ENCODE data around the gene TK1. TPM values are rescaled to one million over a fixed set of nuclear protein-coding genes. Genes with fewer than 3 reads are reported as not detected.
"Not testable (repeated sequence)": the region's sequence is repeated elsewhere in the genome, so short reads cannot be mapped to it uniquely, and the experiment has no call there.

TK1 gene
- total RNA-seq, 1 donor from 2014 or later: 65.9 TPM

DNA sequence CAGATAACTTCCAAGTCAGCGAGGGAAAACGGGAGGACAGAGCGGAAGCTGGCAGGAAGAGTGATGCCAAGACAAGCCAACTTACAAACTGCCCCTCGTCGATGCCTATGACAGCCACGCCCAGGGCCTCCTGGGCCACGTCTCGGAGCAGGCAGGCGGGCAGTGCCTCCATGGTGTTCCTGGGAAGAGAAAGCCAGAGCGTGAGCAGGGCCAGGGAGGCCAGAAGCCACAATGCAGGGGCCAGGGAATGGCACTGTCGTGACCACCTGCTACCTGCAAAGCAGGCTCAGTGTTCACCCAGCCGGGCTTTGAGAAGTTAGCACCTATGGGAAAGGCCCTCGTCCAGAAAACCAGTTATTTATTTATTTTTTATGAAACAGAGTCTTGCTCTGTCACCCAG is 4.3 kb downstream of the TK1 start:
- Mint-ChIP-seq H3K27me3 (ENCODE audit: low read depth) (no peaks in the 10 kb centered on the region), H3K9me3 (no peaks in the 10 kb centered on the region), H3K4me1 (ENCODE audit: low read depth) (peaks cover 30% of the 10 kb centered on the region), H3K27ac (no peak overlapping the region), H3K36me3 (ENCODE audit: low read depth) (peaks cover 51% of the 10 kb centered on the region), H3K4me3 (ENCODE audit: low read depth) (no peak overlapping the region)
- intact Hi-C loops (cut with micrococcal nuclease): no loop called here
- DNase-seq (ENCODE audit: low spot score): no peak

- intact Hi-C loops (cut with micrococcal nuclease): no loop called here
- Mint-ChIP-seq H3K4me1 (ENCODE audit: low read depth) (peaks cover 30% of the 10 kb centered on the region), H3K36me3 (ENCODE audit: low read depth) (peaks cover 48% of the 10 kb centered on the region), H3K4me3 (ENCODE audit: low read depth) (no peak overlapping the region), H3K27ac (peak overlapping the region; percentile 43), H3K9me3 (no peaks in the 10 kb centered on the region), H3K27me3 (ENCODE audit: low read depth) (no peaks in the 10 kb centered on the region)
- no peak for DNase-seq (ENCODE audit: low spot score)
Measured at GRCh38 chr17:78180508-78180907, 6.3 kb downstream of the TK1 start.

DNA sequence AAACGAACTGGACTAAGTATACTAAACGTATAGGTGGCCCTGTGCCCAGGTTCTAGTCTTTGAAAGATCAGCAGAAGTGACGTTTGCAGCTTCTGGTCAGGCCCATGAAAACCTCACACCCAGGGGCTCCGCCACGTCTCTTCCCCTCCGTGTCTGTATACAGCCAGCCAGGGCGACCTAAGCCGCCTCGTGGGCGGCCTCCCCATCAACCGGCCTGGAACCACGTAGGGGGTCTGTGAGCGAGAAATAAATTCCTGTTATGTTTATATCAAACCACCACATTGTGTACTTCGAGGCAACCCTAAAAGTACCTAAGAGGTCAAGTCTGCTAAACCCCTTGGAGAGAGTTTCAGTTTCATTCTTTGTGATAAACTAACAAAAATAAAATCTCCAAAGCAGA is 6.8 kb downstream of the TK1 start:
- H3K36me3 Mint-ChIP-seq (ENCODE audit: low read depth): peaks cover 47% of the 10 kb centered on the region
- intact Hi-C loops (cut with micrococcal nuclease): no loop called here
- H3K27me3 Mint-ChIP-seq (ENCODE audit: low read depth): no peaks in the 10 kb centered on the region
- H3K4me1 Mint-ChIP-seq (ENCODE audit: low read depth): peaks cover 26% of the 10 kb centered on the region
- H3K27ac Mint-ChIP-seq: peak overlapping the region; percentile 43
- DNase-seq (ENCODE audit: low spot score): no peak
- H3K9me3 Mint-ChIP-seq: no peaks in the 10 kb centered on the region
- no peak overlapping the region for H3K4me3 Mint-ChIP-seq (ENCODE audit: low read depth)

DNA sequence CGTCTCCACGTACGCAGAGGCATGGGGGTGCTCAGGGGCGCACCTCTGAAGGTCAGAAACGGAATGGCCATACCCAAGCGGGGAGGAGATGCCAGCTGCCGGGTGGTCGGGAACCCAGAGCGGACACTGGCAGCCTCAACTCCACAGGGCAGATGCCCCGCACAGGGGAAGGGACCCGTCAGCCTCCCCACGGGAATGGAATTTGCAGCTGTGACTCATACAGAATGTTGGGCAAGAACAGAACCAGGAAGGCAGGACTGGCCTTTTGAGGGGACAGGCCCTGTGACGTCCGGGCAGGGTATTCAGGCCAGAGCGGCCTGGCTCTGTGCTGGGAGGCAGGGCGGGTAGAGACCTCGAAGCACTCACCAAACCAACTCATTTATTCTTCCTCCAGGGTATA is 7.5 kb downstream of the TK1 start:
- H3K4me1 Mint-ChIP-seq (ENCODE audit: low read depth): peaks cover 21% of the 10 kb centered on the region
- intact Hi-C loops (cut with micrococcal nuclease): loop anchor here (5.0 kb wide), 1 partner anchor 47 kb away; the partner anchor contains the start of gene TMC8
- DNase-seq (ENCODE audit: low spot score): no peak
- H3K9me3 Mint-ChIP-seq: no peaks in the 10 kb centered on the region
- no peaks in the 10 kb centered on the region for H3K27me3 Mint-ChIP-seq (ENCODE audit: low read depth)
- no peak overlapping the region for H3K4me3 Mint-ChIP-seq (ENCODE audit: low read depth)
- no peak overlapping the region for H3K27ac Mint-ChIP-seq
- H3K36me3 Mint-ChIP-seq (ENCODE audit: low read depth): peaks cover 45% of the 10 kb centered on the region

- peak; percentile 72 for DNase-seq (ENCODE audit: low spot score)
- peaks cover 56% of the 10 kb centered on the region for H3K36me3 Mint-ChIP-seq (ENCODE audit: low read depth)
- H3K9me3 Mint-ChIP-seq: no peaks in the 10 kb centered on the region
- H3K4me3 Mint-ChIP-seq (ENCODE audit: low read depth): no peak overlapping the region
- H3K4me1 Mint-ChIP-seq (ENCODE audit: low read depth): peaks cover 38% of the 10 kb centered on the region
- no peaks in the 10 kb centered on the region for H3K27me3 Mint-ChIP-seq (ENCODE audit: low read depth)
- intact Hi-C loops (cut with micrococcal nuclease): loop anchor here (2.0 to 5.0 kb wide), 3 partner anchors 44 to 92 kb away; partner anchors contain the start of gene TMC8
- no peak overlapping the region for H3K27ac Mint-ChIP-seq
Measured at GRCh38 chr17:78176548-78177025, 10.3 kb downstream of the TK1 start.

DNA sequence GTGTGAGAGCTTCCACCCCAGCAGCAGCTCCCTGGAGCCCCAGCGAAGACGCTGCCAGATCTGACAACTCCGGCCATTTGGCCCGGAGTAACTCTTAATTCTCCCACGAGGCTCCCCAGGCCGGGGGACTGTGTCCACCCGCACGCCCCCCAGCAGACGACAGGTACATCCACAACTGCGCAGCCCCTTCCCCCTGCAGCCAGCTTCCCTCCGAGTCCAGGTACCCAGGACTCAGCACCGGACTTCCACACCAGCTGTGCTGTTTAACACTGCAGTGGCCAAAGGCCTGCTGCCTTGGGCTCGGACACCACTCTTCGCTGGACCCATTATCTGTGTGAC is 11.2 kb downstream of the TK1 start:
- Mint-ChIP-seq H3K9me3 (no peaks in the 10 kb centered on the region), H3K27me3 (ENCODE audit: low read depth) (no peaks in the 10 kb centered on the region), H3K36me3 (ENCODE audit: low read depth) (peaks cover 56% of the 10 kb centered on the region), H3K4me3 (ENCODE audit: low read depth) (no peak overlapping the region), H3K4me1 (ENCODE audit: low read depth) (peaks cover 38% of the 10 kb centered on the region), H3K27ac (no peak overlapping the region)
- intact Hi-C loops (cut with micrococcal nuclease): loop anchor here (5.0 kb wide), 1 partner anchor 43 kb away; the partner anchor contains the start of gene TMC8
- no peak for DNase-seq (ENCODE audit: low spot score)

GRCh38 chr17:78174870-78175642 is 11.8 kb downstream of the TK1 start:
- Mint-ChIP-seq H3K9me3 (no peaks in the 10 kb centered on the region), H3K4me1 (ENCODE audit: low read depth) (peaks cover 32% of the 10 kb centered on the region), H3K36me3 (ENCODE audit: low read depth) (peaks cover 52% of the 10 kb centered on the region), H3K4me3 (ENCODE audit: low read depth) (no peak overlapping the region), H3K27me3 (ENCODE audit: low read depth) (no peaks in the 10 kb centered on the region), H3K27ac (no peak overlapping the region)
- intact Hi-C loops (cut with micrococcal nuclease): loop anchor here (5.0 kb wide), 1 partner anchor 43 kb away; the partner anchor contains the start of gene TMC8
- no peak for DNase-seq (ENCODE audit: low spot score)

DNA sequence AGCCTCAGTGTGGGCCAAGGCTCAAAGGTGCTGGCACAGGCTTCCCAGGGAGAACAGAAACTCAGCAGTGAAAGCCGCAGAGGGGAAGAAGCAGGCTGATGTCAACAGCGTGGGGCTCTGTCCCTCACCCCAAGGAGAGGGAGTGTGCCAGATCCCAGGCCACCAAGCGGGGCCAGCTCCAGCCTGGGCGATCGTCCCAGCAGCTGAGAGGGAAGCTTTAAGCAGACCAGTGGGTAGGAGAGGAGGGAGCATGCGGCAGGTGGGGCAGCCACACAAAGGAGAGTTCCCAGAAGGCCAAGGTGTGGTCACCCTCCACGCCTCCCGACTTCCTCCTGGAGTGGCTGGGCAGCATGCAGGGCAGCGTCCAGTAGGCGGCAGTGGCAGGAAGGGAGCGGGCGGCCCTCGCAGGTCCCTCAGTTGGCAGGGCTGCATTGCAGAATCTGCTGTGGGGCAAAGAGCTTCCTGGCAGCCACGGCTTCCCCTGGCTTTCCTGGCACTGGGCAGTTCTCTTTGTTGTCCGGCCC is 12.4 kb downstream of the TK1 start:
- Mint-ChIP-seq H3K4me1 (ENCODE audit: low read depth) (peaks cover 31% of the 10 kb centered on the region), H3K27me3 (ENCODE audit: low read depth) (no peaks in the 10 kb centered on the region), H3K4me3 (ENCODE audit: low read depth) (no peak overlapping the region), H3K27ac (no peak overlapping the region), H3K9me3 (no peaks in the 10 kb centered on the region), H3K36me3 (ENCODE audit: low read depth) (peaks cover 46% of the 10 kb centered on the region)
- intact Hi-C loops (cut with micrococcal nuclease): no loop called here
- no peak for DNase-seq (ENCODE audit: low spot score)

- H3K4me3 Mint-ChIP-seq (ENCODE audit: low read depth): peak overlapping the region; percentile 21
- H3K9me3 Mint-ChIP-seq: no peaks in the 10 kb centered on the region
- H3K36me3 Mint-ChIP-seq (ENCODE audit: low read depth): peaks cover 36% of the 10 kb centered on the region
- H3K27me3 Mint-ChIP-seq (ENCODE audit: low read depth): no peaks in the 10 kb centered on the region
- DNase-seq (ENCODE audit: low spot score): peak; percentile 36
- H3K4me1 Mint-ChIP-seq (ENCODE audit: low read depth): peaks cover 31% of the 10 kb centered on the region
- intact Hi-C loops (cut with micrococcal nuclease): no loop called here
- peak overlapping the region; percentile 76 for H3K27ac Mint-ChIP-seq
Measured at GRCh38 chr17:78173097-78173715, 13.6 kb downstream of the TK1 start.

DNA sequence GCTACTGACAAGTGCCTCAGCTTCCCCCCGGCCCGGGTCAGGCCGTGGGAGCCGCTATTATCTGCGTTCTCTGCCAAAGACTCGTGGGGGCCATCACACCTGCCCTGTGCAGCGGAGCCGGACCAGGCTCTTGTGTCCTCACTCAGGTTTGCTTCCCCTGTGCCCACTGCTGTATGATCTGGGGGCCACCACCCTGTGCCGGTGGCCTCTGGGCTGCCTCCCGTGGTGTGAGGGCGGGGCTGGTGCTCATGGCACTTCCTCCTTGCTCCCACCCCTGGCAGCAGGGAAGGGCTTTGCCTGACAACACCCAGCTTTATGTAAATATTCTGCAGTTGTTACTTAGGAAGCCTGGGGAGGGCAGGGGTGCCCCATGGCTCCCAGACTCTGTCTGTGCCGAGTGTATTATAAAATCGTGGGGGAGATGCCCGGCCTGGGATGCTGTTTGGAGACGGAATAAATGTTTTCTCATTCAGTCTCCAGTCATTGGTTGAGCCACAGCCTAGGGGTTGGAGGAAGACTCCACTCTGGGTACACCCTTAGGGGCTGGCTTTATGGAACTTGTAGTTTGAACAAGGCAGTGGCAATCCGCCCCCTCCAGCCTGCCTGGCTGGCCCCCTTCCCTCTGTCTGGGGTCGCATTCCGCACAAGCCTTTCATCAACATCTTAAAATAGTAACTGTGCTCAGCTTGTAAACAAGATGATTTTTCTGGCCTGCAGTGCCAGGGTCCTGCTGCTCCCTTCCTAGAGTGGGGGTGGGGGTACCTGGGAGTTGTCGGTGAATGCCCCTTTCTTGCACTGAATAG is 14.4 kb downstream of the TK1 start:
- no peak for DNase-seq (ENCODE audit: low spot score)

GRCh38 chr17:78171591-78172248 is 15.1 kb downstream of the TK1 start:
- DNase-seq (ENCODE audit: low spot score); H3K27me3 Mint-ChIP-seq (ENCODE audit: low read depth); H3K9me3 Mint-ChIP-seq; H3K27ac Mint-ChIP-seq; intact Hi-C loops (cut with micrococcal nuclease): not testable (repeated sequence)
- Mint-ChIP-seq H3K36me3 (ENCODE audit: low read depth) (peaks cover 36% of the 10 kb centered on the region), H3K4me3 (ENCODE audit: low read depth) (peak overlapping the region; percentile 5), H3K4me1 (ENCODE audit: low read depth) (peaks cover 30% of the 10 kb centered on the region)

More for the DNA sequence above, 14.4 kb downstream of the TK1 start:
- Mint-ChIP-seq H3K4me3 (ENCODE audit: low read depth) (peak overlapping the region; percentile 5), H3K27me3 (ENCODE audit: low read depth) (no peaks in the 10 kb centered on the region), H3K36me3 (ENCODE audit: low read depth) (peaks cover 36% of the 10 kb centered on the region), H3K4me1 (ENCODE audit: low read depth) (peaks cover 33% of the 10 kb centered on the region), H3K9me3 (no peaks in the 10 kb centered on the region), H3K27ac (peak overlapping the region; percentile 28)
- intact Hi-C loops (cut with micrococcal nuclease): no loop called here

All from activated T-helper 2 cell treated with anti-CD3 and anti-CD28 coated beads, Interferon-gamma antibody, Interleukin-2, Interleukin-4, amounts not matched to agents 10 μg/mL and 5 μg/mL and 100 μg/mL, durations not matched to agents 14 hours and 24 hours and 36 hours (primary cell).